Stimulated activated CD8-positive, alpha-beta memory T cell treated with anti-CD3 and anti-CD28 coated beads, Interleukin-15, amount 100 ng/mL, for 4 hours (primary cell): ENCODE measurements around the gene TMEM263.
"Not testable (repeated sequence)": the region's sequence is repeated elsewhere in the genome, so short reads cannot be mapped to it uniquely, and the experiment has no call there.

Experiments used
- DNase-seq, 2 donors: peaks; one replicate each; pipeline ENCODE4 v3.0.0-alpha.2; 2020; ENCODE audit warnings: low read depth in 2 of 2

Gene TMEM263

DNA sequence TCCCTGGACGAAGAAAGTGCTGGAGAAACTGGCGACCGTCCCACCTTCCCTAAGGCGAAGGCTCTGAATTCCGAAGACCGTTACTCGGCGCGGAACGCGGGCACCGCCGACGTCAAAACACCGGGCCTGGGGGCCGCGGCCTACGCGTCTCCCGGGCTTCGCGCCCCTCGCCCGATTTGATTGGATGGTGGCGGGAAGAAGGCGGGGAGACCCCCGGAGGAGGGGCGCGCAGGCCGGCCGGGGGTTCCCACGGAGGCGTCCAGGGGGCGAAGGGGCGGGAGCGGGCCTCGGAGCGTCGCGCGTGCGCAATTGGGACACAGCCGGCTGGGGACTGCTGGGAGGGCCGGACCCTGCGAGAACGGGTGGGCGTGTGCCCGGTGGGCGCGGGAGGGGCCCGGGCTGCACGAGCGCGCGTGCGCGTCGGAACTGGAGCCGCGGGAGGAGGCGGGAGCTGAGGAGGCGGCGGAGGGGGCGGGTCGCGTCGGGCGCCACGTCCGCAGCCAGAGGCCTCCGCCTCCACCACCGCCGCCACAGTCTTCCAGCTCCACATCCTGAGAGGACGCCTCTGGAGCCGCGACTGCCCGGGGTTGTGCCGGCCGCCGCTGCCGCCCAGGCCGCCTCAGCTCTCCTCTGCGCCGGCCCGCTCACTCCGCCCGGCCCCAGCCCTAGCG, at the start of gene TMEM263:
TMEM263 (plus strand) TSS at position 531 of the 671 bp plus-strand sequence. CDS start 11,210 bp downstream, outside the sequence.
- DNase-seq, result peak; percentile 84 to 93

DNA sequence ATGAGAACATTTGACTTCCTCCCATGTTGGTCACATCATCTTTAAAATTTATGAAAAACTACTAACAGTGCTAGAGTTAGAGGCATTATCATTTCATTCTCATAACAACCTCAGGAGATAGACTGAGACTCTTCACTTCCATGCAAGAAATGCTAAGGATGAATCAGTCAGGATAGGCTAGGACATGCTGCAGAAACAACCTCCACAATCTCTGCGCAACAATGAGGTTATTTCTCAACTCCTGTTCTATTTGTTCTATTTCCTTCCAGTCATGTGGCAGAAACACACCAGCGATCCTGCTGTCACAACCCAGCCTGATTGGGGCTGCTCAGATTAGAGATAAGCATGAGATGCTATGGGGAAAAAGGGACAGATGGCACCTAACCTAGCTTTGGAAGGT, 49.0 kb upstream of the TMEM263 start:
- no peak for DNase-seq

DNA sequence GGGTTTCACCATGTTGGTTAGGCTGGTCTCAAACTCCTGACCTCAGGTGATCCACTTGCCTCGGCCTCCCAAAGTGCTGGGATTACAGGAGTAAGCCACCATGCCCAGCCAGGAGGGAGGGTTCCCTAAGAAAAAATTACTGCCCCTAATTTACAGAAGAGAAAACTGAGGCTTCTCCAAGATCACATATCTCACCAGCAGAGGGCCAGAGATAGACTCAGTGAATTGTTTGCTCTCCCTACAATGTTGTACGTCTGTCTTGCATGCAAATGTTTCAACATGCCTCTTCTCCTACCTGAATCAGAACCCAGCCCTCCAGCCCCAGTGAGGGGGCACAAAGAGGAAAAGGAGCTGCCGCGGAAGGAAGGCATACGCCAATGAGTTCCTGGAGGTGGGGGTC, 48.3 kb upstream of the TMEM263 start:
- no peak for DNase-seq

DNA sequence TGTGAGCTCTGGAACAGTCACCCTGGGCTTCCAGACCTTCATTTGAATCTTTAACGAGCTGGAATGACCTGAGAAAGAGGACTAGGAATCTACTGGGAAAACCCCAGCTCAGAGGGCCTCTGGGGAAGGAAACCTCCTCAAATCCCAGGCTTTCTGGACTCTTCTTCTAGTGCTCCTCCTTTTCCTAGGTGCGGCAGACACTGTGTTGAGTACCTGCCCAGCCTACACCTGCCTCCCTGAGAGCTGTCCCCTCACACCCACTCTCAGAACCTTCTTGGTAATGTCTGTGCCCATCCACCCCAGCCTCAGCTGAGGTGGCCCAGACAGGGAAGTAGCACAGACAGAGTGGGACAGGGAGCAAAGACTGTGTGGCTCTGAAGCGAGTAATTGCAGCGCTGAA, 47.9 kb upstream of the TMEM263 start:
- no peak for DNase-seq

DNA sequence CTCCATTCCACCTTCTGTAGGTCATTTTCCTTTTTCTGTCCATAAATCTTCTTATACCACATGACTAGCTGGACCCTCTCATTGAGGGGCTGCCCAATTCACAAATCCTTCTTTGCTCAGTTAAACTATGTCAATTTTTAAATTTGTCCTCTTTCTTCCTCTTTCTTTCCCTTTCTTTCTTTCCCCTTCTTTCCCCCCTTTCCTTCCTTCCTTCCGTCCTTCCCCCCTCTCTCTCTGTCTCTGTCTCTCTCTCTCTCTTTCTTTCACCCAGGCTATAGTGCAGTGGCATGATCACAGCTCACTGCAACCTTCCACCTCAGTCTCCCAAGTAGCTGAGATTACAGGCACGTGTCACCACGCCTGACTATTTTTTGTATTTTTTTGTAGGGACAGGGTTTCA, 47.1 kb upstream of the TMEM263 start:
- no peak for DNase-seq

DNA sequence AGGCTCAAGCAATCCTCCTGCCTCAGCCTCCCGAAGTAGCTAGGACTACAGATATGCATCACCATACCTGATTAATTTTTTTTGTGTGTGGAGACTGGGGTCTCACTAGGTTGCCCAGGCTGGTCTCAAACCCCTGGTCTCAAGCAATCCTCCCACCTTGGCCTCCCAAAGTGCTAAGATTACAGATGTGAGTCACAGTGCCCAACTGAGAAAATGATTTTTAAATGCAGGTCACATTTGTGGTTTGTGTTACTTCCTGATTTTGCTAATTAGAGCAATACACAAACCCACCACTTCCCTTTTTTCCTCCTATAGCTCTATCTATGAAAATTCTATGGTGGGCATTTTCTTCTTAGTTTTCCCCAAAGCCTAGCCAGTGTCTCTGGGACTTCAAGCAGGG, 45.5 kb upstream of the TMEM263 start:
- DNase-seq, result no peak

DNA sequence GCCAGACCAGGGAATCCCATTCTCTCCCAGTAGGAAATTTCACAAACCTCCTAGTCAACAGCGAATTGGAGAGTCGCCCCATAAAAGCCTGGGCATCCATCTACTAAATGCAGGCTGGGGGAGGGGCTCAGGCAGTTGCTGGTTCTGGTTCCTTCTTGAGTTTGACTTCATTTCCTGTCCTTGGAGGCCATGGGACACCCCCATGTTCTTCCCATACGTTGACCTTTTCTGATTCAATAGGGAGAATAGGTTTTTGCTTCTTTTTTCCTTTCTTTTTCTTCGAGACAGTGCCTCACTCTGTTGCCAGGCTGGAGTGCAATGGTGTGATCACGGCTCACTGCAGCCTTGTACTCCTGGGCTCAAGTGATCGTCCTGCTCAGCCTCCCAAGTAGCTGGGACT, 44.1 kb upstream of the TMEM263 start:
- DNase-seq, result no peak

DNA sequence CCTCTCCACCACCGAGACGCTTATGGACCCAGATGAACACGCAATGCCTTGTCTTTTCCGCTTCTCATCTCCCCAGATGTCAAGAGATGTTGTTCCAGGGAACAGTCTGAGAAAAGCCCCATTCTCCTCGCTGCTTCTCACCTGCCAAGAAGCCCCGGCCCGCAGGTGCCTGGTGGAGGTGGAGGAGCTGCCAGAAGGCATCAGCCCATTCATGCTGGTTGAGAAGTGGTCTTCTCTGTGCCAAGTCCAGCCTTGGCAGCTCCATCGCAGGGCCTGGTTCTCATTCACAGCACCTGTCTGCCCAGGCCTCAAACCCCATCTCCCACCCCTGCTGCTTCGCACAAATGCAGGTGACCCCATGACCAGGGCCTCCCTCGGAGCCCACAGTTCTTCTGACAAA, 42.3 kb upstream of the TMEM263 start:
- no peak for DNase-seq

DNA sequence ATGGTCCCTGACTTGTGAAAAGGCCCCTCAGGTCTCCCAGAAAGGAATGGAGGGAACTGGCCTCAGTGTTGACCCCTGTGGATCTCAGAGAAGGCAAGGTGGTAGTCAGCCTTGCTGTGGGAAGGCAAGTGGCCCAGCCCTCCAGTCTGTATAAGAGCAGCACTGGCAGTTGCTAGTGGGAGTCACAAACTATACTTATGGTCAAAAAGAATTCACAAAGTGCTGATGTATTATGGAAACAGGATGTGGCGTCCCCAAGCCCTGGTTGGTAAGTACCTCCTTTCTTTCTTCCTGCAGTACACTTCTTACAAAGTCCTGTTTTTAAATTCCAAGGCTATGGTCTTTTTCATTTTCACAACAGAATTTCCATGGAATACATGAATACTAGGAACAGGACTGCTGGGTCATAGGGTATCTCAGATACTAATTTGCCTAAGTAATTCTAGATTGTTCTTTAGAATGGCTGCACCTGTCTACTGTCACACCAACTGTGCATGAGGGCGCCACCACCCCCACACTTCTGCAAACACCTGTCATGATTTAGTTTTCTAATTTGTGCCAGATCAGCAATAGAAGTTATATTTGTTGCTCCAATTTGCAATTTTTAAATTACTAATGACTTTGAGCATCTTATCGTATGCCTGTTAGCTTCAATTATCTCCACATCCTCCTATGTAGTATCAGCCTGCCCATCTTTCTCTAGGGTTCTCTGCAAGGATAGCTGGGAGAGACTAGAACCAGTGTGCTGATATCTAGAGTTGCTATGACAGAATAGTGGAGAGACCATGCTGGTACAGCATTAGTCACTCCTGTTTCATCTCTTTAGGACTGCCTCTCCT, 40.7 kb upstream of the TMEM263 start:
- no peak for DNase-seq

DNA sequence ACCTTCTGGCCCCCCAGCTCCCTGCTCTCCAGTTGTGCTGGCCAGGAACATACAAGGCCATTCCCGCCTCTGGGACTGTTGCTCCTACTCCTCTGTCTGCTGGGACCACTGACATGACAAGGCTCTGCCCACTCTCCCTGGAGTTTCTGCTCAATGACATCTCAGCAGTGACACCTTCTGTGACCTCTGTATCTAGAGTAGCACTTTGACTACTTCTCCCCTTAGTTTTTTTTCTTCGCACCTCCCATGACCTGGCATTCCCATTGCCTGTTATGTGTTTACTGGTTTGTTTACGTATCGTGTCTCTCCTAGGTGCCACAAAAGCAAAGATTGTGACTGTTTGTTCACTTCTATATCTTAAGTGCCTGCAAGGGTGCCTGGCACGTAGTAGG, 40.1 kb upstream of the TMEM263 start:
- no peak for DNase-seq

DNA sequence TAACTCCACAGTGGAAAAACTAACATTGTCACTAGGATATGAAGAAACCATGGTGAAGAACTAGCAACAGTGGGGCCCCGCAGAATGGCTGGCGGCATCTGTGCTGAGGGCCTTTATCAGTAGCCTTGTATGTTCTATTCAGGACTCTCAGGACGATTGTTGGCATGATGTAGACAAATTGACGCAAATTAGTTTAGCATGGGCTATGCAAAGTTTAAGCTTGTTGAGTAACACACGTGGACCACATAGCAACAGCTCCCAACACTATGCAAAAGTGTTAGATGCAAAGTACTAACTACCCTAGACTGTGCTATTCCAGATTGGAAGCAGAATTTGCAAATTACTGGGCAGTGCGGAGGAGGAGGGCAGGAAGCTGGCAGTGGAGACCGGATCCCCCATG, 38.2 kb upstream of the TMEM263 start:
- no peak for DNase-seq

DNA sequence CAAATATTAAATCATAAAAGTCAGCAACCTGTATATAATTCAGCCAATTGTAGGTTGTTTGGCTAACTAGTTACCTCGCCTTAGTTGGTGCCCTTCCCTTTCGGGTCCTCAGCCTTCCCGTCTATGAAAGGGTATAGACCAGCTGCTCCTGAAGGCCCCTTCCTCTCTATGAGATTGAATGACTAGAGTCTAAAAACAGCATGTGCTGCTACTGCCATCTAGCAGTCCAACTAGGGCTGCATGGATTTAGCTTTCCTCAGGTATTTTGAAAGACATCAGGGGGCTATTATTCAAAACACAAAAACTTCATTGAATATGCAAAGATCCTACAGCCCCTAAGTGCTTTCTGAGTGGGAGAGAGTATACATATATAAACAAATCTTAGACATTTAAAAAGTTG, 37.0 kb upstream of the TMEM263 start:
- DNase-seq, result no peak

DNA sequence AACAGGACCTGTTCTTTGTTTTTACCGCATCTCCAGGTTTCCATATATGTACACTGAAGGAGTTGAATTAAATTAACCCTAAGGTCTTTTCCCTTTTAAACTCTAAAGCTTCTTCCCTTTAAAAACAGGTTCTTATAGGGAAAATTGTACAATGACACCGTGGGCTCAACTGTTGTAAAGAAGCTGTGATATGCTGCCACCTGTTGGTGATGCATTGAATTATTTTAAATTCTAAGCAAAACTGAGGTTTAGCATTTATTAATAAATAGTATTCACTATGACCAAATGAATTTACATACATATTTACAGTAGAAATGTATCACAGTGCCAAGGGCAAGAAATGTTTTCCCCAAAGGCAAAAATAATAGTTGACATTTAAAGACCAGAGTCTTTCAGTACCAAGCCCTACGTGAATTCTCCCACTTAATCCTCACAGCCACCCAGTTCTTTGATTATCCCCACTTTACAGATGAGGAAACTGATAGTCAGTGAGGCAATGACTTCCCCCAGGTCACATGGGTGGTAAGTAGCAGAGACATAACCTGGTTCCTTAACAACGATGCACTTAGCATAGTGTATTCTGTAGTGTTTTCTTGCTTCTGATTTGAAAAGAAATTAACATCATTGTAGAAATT, 35.7 kb upstream of the TMEM263 start:
- DNase-seq, result no peak

DNA sequence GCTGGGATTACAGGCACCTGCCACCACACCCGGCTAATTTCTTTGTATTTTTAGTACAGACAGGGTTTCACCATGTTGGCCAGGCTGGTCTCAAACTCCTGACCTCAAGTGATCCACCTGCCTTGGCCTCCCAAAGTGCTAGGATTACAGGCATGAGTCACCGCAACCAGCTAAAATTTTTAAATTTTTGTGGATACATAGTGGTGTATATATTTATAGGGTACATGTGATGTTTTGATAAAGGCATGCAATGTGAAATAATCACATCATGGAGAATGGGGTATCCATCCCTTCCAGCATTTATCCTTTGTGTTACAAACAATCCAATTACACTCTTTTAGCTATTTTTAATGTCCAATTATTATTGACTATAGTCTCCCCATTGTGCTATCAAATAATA, 33.7 kb upstream of the TMEM263 start:
- not testable (repeated sequence) for DNase-seq

DNA sequence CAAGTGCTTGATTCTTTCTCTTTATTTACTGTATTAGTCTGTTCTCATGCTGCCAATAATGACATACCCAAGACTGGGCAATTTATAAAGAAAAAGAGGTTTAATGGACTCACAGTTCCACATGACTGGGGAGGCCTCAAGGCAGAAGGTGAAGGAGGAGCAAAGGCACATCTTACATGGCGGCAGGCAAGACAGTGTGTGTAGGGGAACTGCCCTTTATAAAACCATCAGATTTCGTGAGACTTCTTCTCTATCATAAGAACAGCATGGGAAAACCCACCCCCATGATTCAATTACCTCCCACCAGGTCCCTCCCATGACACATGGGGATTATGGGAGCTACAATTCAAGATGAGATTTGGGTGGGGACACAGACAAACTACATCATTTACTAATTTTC, 32.1 kb upstream of the TMEM263 start:
- not testable (repeated sequence) for DNase-seq

DNA sequence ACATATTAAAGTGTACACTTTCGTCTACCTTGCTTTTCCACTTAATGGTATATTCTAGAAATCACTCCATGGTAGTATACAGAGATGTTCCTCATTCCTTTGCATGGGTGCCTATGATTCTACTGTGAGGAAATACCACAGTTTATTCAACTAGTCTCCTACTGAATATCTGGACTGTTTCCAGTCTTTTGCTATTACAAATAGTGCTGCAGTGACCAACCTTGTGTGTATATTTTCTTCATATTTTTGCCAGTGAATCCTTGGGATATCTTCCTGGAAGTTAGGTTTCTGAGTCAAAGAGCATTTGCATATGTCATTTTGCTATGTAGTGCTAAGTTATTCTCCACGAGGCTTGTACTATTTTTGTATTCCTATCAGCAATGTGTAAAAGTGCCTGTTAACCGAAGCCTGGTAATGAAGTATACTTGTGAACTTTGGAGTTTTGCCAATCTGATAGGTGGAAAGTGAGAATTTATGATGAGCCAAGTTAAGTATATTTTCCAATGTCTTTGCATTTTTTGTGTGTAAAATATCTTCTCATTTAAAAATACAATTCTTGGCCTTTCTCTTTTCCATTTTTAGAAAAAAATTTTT, 31.3 kb upstream of the TMEM263 start:
- DNase-seq, result no peak

DNA sequence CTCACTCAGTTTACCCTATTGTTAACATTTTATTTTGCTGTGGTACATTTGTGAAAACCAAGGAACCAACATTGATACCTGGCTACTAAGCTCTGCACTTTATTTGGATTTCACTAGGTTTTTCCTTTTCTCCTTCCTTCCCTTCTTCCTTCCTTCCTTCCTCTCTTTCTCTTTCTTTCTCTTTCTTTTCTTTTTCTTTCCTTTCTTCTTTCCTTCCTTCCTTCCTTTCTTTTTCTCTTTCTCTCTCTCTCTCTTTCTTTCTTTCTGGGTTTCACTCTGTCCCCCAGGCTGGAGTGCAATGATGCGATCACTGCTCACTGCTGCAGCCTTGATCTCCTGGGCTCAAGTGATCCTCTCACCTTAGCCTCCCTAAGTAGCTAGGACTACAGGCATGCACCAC, 29.1 kb upstream of the TMEM263 start:
- DNase-seq, result no peak

DNA sequence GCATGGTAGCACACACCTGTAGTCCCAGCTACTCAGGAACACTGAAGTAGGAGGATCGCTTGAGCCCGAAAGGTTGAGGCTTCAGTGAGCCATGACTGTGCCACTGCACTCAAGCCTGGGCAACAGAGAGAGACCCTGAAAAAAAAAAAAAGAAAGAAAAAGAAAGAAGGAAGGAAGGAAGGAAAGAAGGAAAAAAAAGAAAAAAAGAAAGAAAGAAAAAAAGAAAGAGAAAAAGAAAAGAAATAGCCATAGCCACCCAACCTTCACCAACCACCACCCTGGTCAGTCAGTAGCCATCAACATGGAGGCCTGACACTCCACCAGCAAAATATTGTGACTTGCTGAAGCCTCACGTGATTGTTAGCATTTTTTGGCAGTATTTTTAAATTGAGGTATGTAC, 21.4 kb upstream of the TMEM263 start:
- DNase-seq, result no peak

DNA sequence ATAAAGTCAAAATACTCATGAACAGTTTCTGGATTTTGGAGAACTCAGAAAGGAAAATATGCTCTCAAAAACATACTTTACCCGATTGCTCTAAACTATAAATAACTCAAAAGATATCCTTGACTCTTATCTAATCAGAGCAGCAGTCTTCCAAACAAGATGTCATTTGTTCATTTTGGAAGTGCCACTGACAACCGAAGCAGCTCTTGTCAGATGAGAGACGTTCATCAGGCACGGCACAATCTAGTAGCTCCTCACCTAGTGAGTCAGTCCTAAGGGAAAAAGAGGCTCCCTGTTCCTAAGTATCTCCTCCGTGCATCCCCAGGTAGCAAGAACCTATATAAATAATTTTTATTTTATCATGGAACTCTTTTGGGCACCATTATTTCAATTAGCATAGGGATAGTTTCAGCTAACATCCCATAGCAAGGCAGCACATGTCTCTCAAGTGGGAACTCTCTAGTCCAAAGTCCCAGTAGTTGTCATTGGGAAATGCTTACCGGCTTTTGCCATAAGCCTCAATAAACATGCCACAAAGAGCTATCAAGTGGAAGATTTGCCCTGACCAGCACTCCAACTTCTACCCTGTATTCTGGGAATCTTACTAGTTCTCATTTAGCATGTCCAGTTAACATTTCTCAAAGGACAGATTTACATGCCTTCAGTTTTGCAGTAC, 14.1 kb upstream of the TMEM263 start:
- DNase-seq, result no peak

DNA sequence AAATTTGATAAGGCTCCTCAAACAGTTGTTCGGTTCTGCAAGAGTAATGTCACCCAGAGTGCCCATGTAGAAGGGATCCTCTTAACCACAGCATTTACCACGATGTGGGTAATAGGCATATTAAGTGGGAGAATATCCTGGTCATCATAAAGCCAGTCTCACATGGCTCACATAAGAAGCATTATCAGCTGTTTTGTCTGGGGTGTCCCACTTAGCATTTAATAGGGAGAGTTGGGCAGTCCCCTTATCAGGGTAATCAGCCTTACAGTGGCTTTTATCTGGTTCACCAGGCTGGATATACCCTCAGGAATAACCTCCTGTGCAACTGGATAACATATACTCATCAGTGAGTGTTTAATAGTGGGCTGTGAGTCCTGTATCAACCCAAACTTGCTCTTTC, 12.9 kb upstream of the TMEM263 start:
- no peak for DNase-seq

DNA sequence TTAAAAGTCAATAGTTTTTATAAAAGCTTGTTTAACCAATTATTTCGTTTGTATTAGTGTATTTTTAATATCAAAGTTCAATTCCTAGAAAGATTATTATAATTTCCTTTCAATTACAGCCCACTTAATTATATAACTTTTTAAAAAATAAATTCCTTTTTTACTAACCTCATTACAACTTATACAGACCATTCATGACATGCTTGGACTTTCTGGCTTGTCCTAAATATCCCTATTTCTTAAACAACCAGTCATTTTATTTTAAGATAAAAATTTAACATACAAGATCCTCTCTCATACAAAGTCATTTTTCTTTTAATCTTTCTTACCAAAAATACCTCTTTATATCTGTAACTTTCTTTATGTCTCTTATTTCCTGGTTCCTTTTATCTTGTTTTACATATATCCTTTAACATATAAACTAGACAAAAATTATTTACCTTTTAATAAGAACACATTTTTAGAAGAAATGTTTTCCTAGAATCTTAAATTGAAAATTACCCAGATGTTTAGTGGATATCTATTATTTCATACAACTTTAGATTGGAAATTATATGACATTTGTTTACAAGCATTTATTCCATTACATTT, 10.4 kb upstream of the TMEM263 start:
- no peak for DNase-seq

DNA sequence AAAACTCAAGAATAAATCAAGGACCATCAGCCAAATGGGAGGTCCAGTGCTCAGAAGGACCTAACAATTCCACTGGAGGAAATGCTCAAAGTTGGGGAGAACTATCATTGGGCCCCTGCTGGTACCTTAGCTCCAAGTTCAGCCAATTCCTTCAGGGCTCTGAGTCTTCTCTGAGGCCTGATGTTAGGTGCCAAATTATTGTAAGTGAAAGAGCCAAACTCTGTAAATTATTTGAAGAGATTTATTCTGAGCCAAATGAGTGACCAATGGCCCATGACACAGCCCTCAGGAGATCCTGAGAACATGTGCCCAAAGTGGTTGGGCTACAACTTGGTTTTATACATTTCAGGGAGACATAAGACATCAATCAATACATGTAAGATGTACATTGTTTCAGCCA, 8.2 kb upstream of the TMEM263 start:
- DNase-seq, result no peak
